ENCODE measurements around the gene FXR2. TPM values are rescaled to one million over a fixed set of nuclear protein-coding genes. Genes with fewer than 3 reads are reported as not detected.

Gene FXR2
- total and polyA plus RNA-seq, 10 donors, result 17.7 to 29.3 (median 24.0) TPM

- DNase-seq, result no peak
- Histone ChIP-seq H3K4me1 (peaks cover 9 to 32% (median 22%) of the 10 kb centered on the region in 6 donors), H3K36me3 (no peaks in the 10 kb centered on the region), H3K27me3 (replicated peaks in 1 of 7) (peaks cover 0 to 59% (median 34%) of the 10 kb centered on the region in 7 donors), H3K27ac (peak overlapping the region in 3 of 8 donors; percentile 46 to 60 (median 53)), H3K9me3 (no peaks in the 10 kb centered on the region), H3K4me3 (peak overlapping the region in 1 of 8 donors; percentile 76)
- TF ChIP-seq, protein P1, sequence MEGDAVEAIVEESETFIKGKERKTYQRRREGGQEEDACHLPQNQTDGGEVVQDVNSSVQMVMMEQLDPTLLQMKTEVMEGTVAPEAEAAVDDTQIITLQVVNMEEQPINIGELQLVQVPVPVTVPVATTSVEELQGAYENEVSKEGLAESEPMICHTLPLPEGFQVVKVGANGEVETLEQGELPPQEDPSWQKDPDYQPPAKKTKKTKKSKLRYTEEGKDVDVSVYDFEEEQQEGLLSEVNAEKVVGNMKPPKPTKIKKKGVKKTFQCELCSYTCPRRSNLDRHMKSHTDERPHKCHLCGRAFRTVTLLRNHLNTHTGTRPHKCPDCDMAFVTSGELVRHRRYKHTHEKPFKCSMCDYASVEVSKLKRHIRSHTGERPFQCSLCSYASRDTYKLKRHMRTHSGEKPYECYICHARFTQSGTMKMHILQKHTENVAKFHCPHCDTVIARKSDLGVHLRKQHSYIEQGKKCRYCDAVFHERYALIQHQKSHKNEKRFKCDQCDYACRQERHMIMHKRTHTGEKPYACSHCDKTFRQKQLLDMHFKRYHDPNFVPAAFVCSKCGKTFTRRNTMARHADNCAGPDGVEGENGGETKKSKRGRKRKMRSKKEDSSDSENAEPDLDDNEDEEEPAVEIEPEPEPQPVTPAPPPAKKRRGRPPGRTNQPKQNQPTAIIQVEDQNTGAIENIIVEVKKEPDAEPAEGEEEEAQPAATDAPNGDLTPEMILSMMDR (IDR thresholded peaks at IDR 0.05 in 8 of 11, conservative IDR thresholded peaks at IDR 0.05 in 3 of 11), result no peak
- no peak for TF ChIP-seq POLR2A (IDR thresholded peaks at IDR 0.05)
- no peak for TF ChIP-seq POLR2AphosphoS5 (IDR thresholded peaks at IDR 0.05)
- intact Hi-C loops (cut with DNase I; ENCODE audit: low total_unique reads), result no loop called here
- WGBS, 5 donors, result 75 to 80% (median 75%) methylated on average over 10 to 12 of the region's 12 CpGs
Measured at GRCh38 chr17:7652388-7653356, 38.0 kb upstream of the FXR2 start.

GRCh38 chr17:7651665-7652387 is 37.1 kb upstream of the FXR2 start:
- intact Hi-C loops (cut with DNase I; ENCODE audit: low total_unique reads), result no loop called here
- Histone ChIP-seq H3K4me1 (peaks cover 9 to 29% (median 22%) of the 10 kb centered on the region in 6 donors), H3K27ac (peak overlapping the region in 7 of 8 donors; percentile 30 to 64 (median 46)), H3K36me3 (no peaks in the 10 kb centered on the region), H3K9me3 (no peaks in the 10 kb centered on the region), H3K4me3 (peak overlapping the region; percentile 37 to 76 (median 52)), H3K27me3 (replicated peaks in 1 of 7) (peaks cover 0 to 66% (median 34%) of the 10 kb centered on the region in 7 donors)
- WGBS, 5 donors, result 6 to 13% (median 7%) methylated on average over 26 to 54 of the region's 54 CpGs
- no peak for DNase-seq
- no peak for TF ChIP-seq POLR2A (IDR thresholded peaks at IDR 0.05)
- TF ChIP-seq, protein P1 (IDR thresholded peaks at IDR 0.05 in 8 of 11, conservative IDR thresholded peaks at IDR 0.05 in 3 of 11), result no peak
- no peak for TF ChIP-seq POLR2AphosphoS5 (IDR thresholded peaks at IDR 0.05)

- H3K4me1 ChIP-seq, result peaks cover 9 to 29% (median 22%) of the 10 kb centered on the region in 6 donors
- no peaks in the 10 kb centered on the region for H3K36me3 ChIP-seq
- peaks cover 0 to 66% (median 34%) of the 10 kb centered on the region in 7 donors for H3K27me3 ChIP-seq (replicated peaks in 1 of 7)
- no peak for DNase-seq
- peak overlapping the region; percentile 37 to 76 (median 52) for H3K4me3 ChIP-seq
- intact Hi-C loops (cut with DNase I; ENCODE audit: low total_unique reads), result no loop called here
- 0 to 2% (median 1%) methylated on average over 18 to 45 of the region's 45 CpGs for WGBS, 5 donors
- peak overlapping the region in 7 of 8 donors; percentile 30 to 64 (median 46) for H3K27ac ChIP-seq
- no peaks in the 10 kb centered on the region for H3K9me3 ChIP-seq
- TF ChIP-seq, protein P1 (IDR thresholded peaks at IDR 0.05 in 8 of 11, conservative IDR thresholded peaks at IDR 0.05 in 3 of 11), result no peak
- TF ChIP-seq POLR2AphosphoS5 (IDR thresholded peaks at IDR 0.05) (no peak), POLR2A (IDR thresholded peaks at IDR 0.05) (no peak)
Measured at GRCh38 chr17:7651097-7651664, 36.5 kb upstream of the FXR2 start.
